Kidney (tissue), 14 donors: ENCODE measurements around the gene CRYL1. TPM values are rescaled to one million over a fixed set of nuclear protein-coding genes. Genes with fewer than 3 reads are reported as not detected.

Experiments
- DNase-seq, 5 donors: peaks; one replicate each; pipeline ENCODE4 v3.0.0-alpha.2; 2013 to 2020
- FAIRE-seq: peaks from 2 replicates; lab custom pipeline; 2012; peaks lifted over from hg19 to GRCh38; lab: Jason Lieb, UNC
- H3K27ac ChIP-seq, 2 donors: one replicate each; pipeline ENCODE4 v1.7.0; 2013; ENCODE audit warnings: low read depth in 2 of 2, low read length in 2 of 2, inconsistent platforms in 1 of 2
- H3K27me3 ChIP-seq: one replicate; pipeline ENCODE4 v1.7.1; 2013; ENCODE audit warnings: low read length, inconsistent platforms; ENCODE audit not compliant: control insufficient read depth, insufficient read depth
- H3K36me3 ChIP-seq, 3 donors: one replicate each; pipeline versions ENCODE4 v1.7.0 to v1.7.1; 2013; ENCODE audit warnings: low read length in 3 of 3, control low read depth in 1 of 3, inconsistent platforms in 1 of 3; ENCODE audit not compliant: insufficient read depth in 3 of 3, control insufficient read depth in 2 of 3
- H3K4me1 ChIP-seq, 3 donors: one replicate each; pipeline versions ENCODE4 v1.7.0 to v1.7.1; 2013; ENCODE audit warnings: low read length in 3 of 3, inconsistent platforms in 1 of 3, low read depth in 1 of 3; ENCODE audit not compliant: control insufficient read depth in 2 of 3, insufficient read depth in 2 of 3
- H3K4me3 ChIP-seq, 3 donors: one replicate each; pipeline versions ENCODE4 v1.7.0 to v1.8.1; 2013; ENCODE audit warnings: low read length in 3 of 3, control low read depth in 1 of 3, inconsistent platforms in 1 of 3
- H3K9ac ChIP-seq, 3 donors: one replicate each; pipeline versions ENCODE4 v1.7.0 to v1.7.1; 2013; ENCODE audit warnings: low read length in 3 of 3, control low read depth in 1 of 3, inconsistent platforms in 1 of 3
- H3K9me3 ChIP-seq, 3 donors: one replicate each; pipeline versions ENCODE4 v1.7.0 to v1.7.1; 2013; ENCODE audit warnings: low read length in 3 of 3, control low read depth in 1 of 3, inconsistent platforms in 1 of 3; ENCODE audit not compliant: control insufficient read depth in 2 of 3, insufficient read depth in 1 of 3
- intact Hi-C: fragments of 100-400 bp; cut with DNase I; formaldehyde crosslinking; loops from one replicate; pipeline ENCODE4 v1.11.1; 2022
- polyA plus RNA-seq: library from polyadenylated mRNA; stranded (reverse); fragments of 350-450 nt; fragmentation: Illumina TruSeq; extraction: RNeasy Lipid Tissue Mini Kit (QIAGEN cat#74804); gene quantifications from one replicate; pipeline ENCODE4 v1.2.3, GENCODE V29; 2014; ENCODE audit warnings: low read depth, low replicate concordance; ENCODE audit not compliant: insufficient read depth
- total RNA-seq: library from RNA; stranded (reverse); fragmentation: NEBNext Ultra II Directional; extraction: Animal tissue kit (Norgen Biotek cat#: 25700); gene quantifications from one replicate; pipeline ENCODE4 v1.2.1, GENCODE V29; 2021
- TF ChIP-seq, protein P1 (sequence below): IDR thresholded peaks from 3 replicates; pipeline ENCODE4 v1.5.1; 2012; ENCODE audit warnings: mild to moderate bottlenecking, moderate library complexity, borderline replicate concordance; ENCODE audit not compliant: insufficient read depth; ENCODE audit errors: extremely low read depth
- donor health status: control.
- donor health status: control.
- donor health status: control.
- donor health status: control.
- donor health status: control.
- donor health status: DM: yes; HTN: yes; CAD: no.
- donor health status: Normal renal cell carcinoma (clear cell type).

The CRYL1 gene
- total and polyA plus RNA-seq, 2 donors from 2014 or later: 130 to 462 TPM

DNA sequence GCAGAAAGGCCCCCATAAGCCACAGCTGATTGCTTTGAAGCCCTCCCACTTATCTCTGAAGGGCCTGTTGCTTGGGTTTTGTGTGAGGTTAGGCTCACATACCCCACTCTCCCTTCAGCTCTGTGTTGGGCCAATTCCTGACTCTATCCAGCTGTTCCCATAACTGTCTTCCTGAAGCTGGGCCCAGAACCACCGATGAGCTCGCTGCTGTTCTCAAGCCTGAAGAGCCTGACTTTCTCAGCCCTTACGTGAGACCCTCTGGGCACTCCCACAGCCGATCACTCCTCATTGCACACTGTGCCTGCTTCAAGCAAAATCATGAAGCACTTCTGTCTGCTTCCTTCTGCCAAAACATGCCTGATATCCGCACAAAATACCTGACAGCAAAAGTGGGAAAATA is 124.1 kb downstream of the CRYL1 start:
- DNase-seq: peak in 1 of 5 donors; percentile 45
- no peaks in the 10 kb centered on the region for H3K9me3 ChIP-seq
- no peak for FAIRE-seq
- TF ChIP-seq, protein P1, sequence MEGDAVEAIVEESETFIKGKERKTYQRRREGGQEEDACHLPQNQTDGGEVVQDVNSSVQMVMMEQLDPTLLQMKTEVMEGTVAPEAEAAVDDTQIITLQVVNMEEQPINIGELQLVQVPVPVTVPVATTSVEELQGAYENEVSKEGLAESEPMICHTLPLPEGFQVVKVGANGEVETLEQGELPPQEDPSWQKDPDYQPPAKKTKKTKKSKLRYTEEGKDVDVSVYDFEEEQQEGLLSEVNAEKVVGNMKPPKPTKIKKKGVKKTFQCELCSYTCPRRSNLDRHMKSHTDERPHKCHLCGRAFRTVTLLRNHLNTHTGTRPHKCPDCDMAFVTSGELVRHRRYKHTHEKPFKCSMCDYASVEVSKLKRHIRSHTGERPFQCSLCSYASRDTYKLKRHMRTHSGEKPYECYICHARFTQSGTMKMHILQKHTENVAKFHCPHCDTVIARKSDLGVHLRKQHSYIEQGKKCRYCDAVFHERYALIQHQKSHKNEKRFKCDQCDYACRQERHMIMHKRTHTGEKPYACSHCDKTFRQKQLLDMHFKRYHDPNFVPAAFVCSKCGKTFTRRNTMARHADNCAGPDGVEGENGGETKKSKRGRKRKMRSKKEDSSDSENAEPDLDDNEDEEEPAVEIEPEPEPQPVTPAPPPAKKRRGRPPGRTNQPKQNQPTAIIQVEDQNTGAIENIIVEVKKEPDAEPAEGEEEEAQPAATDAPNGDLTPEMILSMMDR: no peak
- peaks cover 0 to 28% (median 7%) of the 10 kb centered on the region in 3 donors for H3K36me3 ChIP-seq
- H3K27ac ChIP-seq: no peak overlapping the region
- H3K27me3 ChIP-seq: no peaks in the 10 kb centered on the region
- intact Hi-C loops: no loop called here
- H3K9ac ChIP-seq: no peak overlapping the region
- no peak overlapping the region for H3K4me3 ChIP-seq
- no peaks in the 10 kb centered on the region for H3K4me1 ChIP-seq

DNA sequence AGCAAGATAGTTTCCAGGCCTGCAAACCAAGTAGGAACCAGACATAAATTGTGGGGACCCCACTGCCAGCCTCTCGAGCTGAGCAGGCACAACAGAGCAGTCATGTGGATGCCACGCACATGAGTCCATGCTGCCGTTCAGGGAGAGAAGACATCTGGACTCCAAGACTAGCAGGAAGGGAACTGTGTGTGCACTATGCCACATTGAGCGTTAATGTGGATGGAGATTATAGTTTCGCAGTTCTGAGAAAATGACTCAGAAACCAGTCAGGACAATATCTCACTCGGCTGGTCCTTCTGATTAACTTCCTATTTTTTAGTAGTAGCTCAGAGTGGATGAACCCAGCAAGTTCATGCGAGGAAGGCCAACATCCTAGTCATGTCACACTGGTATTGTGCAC is 124.9 kb downstream of the CRYL1 start:
- Histone ChIP-seq H3K4me3 (no peak overlapping the region), H3K9ac (no peak overlapping the region), H3K4me1 (no peaks in the 10 kb centered on the region), H3K9me3 (no peaks in the 10 kb centered on the region), H3K27me3 (no peaks in the 10 kb centered on the region), H3K36me3 (peaks cover 0 to 21% (median 7%) of the 10 kb centered on the region in 3 donors), H3K27ac (no peak overlapping the region)
- intact Hi-C loops: no loop called here
- TF ChIP-seq, protein P1: no peak
- DNase-seq (no peak), FAIRE-seq (no peak)

GRCh38 chr13:20399961-20400360 is 125.7 kb downstream of the CRYL1 start:
- Histone ChIP-seq H3K27me3 (no peaks in the 10 kb centered on the region), H3K4me1 (no peaks in the 10 kb centered on the region), H3K9me3 (no peaks in the 10 kb centered on the region), H3K9ac (no peak overlapping the region), H3K4me3 (no peak overlapping the region), H3K36me3 (peaks cover 0 to 21% (median 7%) of the 10 kb centered on the region in 3 donors), H3K27ac (no peak overlapping the region)
- TF ChIP-seq, protein P1: no peak
- FAIRE-seq (no peak), DNase-seq (no peak)
- intact Hi-C loops: no loop called here

- Histone ChIP-seq H3K9me3 (no peaks in the 10 kb centered on the region), H3K4me3 (no peak overlapping the region), H3K4me1 (no peaks in the 10 kb centered on the region), H3K36me3 (peaks cover 0 to 16% (median 7%) of the 10 kb centered on the region in 3 donors), H3K27me3 (no peaks in the 10 kb centered on the region), H3K27ac (no peak overlapping the region), H3K9ac (no peak overlapping the region)
- DNase-seq: no peak
- TF ChIP-seq, protein P1: no peak
- intact Hi-C loops: no loop called here
- no peak for FAIRE-seq
Observed at GRCh38 chr13:20399515-20399914, 126.1 kb downstream of the CRYL1 start.
